ENCODE results near the gene GIT1.

GIT1 gene

DNA sequence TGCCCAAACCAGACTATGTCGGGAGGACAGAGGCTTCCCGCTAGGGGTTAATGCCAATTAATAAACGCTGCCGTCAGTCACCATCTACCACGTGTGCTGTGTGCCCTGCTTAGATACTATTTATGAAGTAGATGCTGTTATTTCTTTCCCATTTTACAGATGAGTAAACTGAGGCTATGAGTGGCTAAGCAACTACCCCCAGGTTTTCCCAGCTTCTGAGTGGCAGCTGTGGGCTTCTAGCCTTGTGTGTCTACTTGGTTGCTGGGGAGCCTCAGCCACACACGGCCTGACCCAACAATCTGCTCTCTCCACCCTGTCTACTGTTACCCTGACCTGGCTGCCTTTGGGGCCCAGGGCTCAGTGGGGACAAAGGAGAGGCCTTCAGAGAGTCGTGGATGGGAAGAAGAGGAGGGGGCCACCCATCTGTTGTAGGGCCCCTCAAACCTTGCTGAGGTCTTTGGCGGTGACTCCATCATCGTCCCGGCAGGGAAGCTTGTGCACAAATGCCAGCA is 7.1 kb downstream of the GIT1 start:
- no peak overlapping the region for H3K4me3 ChIP-seq (ENCODE audit: low read depth, low read length)
- TF ChIP-seq CTCF (IDR thresholded peaks at IDR 0.05; ENCODE audit: low read depth, low read length): no peak

- TF ChIP-seq CTCF (IDR thresholded peaks at IDR 0.05; ENCODE audit: low read depth, low read length): no peak
Measured at GRCh38 chr17:29581583-29582253, 7.7 kb downstream of the GIT1 start.

DNA sequence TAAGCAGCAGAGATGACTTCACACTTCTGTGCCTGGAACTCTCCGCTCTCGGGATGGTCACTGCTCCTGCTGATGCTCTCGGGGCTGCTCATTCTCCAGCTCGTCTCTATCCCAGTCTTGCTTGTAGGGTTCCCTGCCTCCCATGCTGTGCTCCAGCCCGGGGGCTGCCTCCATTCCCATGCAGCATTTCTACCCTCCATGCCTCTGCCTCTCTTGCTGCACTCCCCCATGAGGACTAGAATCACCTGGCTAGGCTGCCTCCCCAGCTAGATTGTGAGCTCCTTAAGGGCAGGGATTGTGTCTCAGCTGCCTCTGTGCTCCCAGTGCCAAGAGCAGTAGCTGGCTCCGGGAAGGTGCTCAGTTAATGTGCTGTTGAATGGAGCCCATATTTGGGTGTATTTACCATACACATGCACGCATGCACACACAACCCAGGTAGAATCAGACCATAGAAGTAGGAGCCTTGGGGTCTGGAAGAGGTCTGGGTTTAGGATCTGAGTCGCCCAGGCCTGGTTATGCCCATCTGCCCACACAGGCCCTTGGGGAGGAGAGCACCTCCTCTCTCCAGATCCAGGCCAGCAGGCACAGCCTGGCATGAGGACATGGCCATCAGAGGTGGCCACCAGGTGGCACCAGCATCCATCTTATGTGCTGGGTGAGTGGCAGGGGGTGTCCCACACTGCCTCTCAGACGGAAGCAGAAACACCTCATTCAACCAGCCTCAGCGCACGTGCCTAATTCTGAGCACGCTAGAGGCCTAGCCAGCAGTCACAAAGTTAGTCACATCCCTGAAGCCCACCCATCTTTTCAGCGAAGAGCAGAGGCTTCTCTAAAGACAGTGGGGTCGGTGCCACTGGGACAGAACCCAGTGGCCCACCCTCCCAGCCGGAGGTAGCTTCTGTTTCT is 9.3 kb downstream of the GIT1 start:
- H3K4me3 ChIP-seq (ENCODE audit: low read depth, low read length): no peak overlapping the region
- TF ChIP-seq CTCF (IDR thresholded peaks at IDR 0.05; ENCODE audit: low read depth, low read length): peak; percentile 76

More at GRCh38 chr17:29581583-29582253, 7.7 kb downstream of the GIT1 start:
- no peak overlapping the region for H3K4me3 ChIP-seq (ENCODE audit: low read depth, low read length)

GRCh38 chr17:29578626-29579485 is 10.6 kb downstream of the GIT1 start:
- H3K4me3 ChIP-seq (ENCODE audit: low read depth, low read length): no peak overlapping the region
- no peak for TF ChIP-seq CTCF (IDR thresholded peaks at IDR 0.05; ENCODE audit: low read depth, low read length)

DNA sequence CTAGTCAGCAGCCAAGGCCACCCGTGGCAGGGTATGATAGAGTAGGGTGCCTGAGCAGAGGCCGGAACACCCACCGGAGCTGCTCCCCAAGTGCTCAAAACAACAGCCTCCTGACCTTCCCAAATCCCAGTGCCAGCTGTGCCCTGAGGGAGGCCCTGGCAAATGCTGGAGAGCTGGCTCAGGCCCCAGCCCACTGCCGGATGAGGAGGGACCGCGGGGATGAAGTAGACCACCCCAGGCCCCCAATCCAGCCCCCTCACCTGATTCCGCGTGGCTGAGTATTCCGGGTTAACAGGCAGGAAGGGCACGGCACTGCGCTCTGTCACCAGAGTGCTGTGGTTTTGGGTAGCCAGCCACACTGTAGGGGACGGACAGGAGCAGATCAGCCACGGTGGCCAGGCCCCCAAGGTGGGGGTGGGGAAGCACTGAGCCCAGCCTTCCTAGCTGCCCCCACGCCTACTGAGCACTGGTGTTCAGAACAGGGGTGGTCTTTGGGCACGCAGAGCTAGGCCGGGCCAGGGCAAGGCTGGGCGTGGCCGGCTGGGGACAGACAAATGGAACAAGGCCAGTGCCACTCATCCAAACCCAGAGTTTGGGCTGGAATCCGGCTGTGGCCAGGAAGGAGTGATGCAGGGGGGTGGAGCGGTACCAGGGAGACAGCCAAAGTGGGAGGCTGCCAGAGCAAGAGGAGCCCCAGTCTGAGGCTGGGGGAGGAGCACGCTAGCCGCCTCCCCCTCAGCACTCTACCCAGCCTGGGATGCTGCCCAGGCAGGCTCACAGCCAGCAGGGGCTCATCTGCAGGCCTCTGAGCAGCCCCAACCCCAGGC is 11.8 kb downstream of the GIT1 start:
- TF ChIP-seq CTCF (IDR thresholded peaks at IDR 0.05; ENCODE audit: low read depth, low read length): no peak
- H3K4me3 ChIP-seq (ENCODE audit: low read depth, low read length): no peak overlapping the region

- TF ChIP-seq CTCF (IDR thresholded peaks at IDR 0.05; ENCODE audit: low read depth, low read length): no peak
- H3K4me3 ChIP-seq (ENCODE audit: low read depth, low read length): no peak overlapping the region
Measured at GRCh38 chr17:29577001-29577370, 12.5 kb downstream of the GIT1 start.

Measured in WI38 (cell line).